Mononuclear cell (primary cell): ENCODE results near the gene KLRD1. TPM values are rescaled to one million over a fixed set of nuclear protein-coding genes. Genes with fewer than 3 reads are reported as not detected.
"Not testable (repeated sequence)": the region's sequence is repeated elsewhere in the genome, so short reads cannot be mapped to it uniquely, and the experiment has no call there.

ENCODE experiments used
- H3K27me3 ChIP-seq: 2 replicates; pipeline ENCODE4 v1.6.0; 2011; ENCODE audit warnings: low read length, control low read depth; ENCODE audit not compliant: insufficient read depth
- H3K4me1 ChIP-seq: 2 replicates; pipeline ENCODE4 v1.5.1; 2011; ENCODE audit warnings: mild to moderate bottlenecking, low read length, control low read depth; ENCODE audit not compliant: insufficient read depth
- H3K4me3 ChIP-seq: 2 replicates; pipeline ENCODE4 v1.5.1; 2011; ENCODE audit warnings: mild to moderate bottlenecking, low read length, moderate library complexity
- H3K9me3 ChIP-seq: 2 replicates; pipeline ENCODE4 v1.5.1; 2011; ENCODE audit warnings: low read depth, mild to moderate bottlenecking, control low read depth, low read length
- total RNA-seq: library from RNA; depleted of rRNA; stranded (reverse); fragments of >200 nt; gene quantifications from one replicate; pipeline ENCODE4 v1.2.3, GENCODE V29; 2012

Gene KLRD1
- total RNA-seq, 1 donor, result 34.0 TPM

GRCh38 chr12:10310926-10311720 is 3.5 kb downstream of the KLRD1 start:
- no peaks in the 10 kb centered on the region for H3K9me3 ChIP-seq
- no peaks in the 10 kb centered on the region for H3K27me3 ChIP-seq
- H3K4me1 ChIP-seq, result no peaks in the 10 kb centered on the region
- peak overlapping the region; percentile 26 for H3K4me3 ChIP-seq

- no peaks in the 10 kb centered on the region for H3K9me3 ChIP-seq
- H3K27me3 ChIP-seq, result no peaks in the 10 kb centered on the region
- H3K4me1 ChIP-seq, result peaks cover 3% of the 10 kb centered on the region
- H3K4me3 ChIP-seq, result no peak overlapping the region
Measured at GRCh38 chr12:10319388-10319787, 11.7 kb downstream of the KLRD1 start.

GRCh38 chr12:10320643-10321042 is 13.0 kb downstream of the KLRD1 start:
- Histone ChIP-seq H3K4me1 (peaks cover 3% of the 10 kb centered on the region), H3K9me3 (no peaks in the 10 kb centered on the region), H3K4me3 (no peak overlapping the region), H3K27me3 (no peaks in the 10 kb centered on the region)

GRCh38 chr12:10328691-10329090 is 21.0 kb downstream of the KLRD1 start:
- H3K27me3 ChIP-seq, H3K9me3 ChIP-seq, H3K4me1 ChIP-seq, H3K4me3 ChIP-seq: not testable (repeated sequence)

- no peaks in the 10 kb centered on the region for H3K27me3 ChIP-seq
- H3K9me3 ChIP-seq, result no peaks in the 10 kb centered on the region
- no peaks in the 10 kb centered on the region for H3K4me1 ChIP-seq
- H3K4me3 ChIP-seq, result no peak overlapping the region
Measured at GRCh38 chr12:10331642-10332239, 24.1 kb downstream of the KLRD1 start.

GRCh38 chr12:10336196-10336595 is 28.5 kb downstream of the KLRD1 start:
- H3K4me3 ChIP-seq, H3K27me3 ChIP-seq, H3K9me3 ChIP-seq, H3K4me1 ChIP-seq: not testable (repeated sequence)

GRCh38 chr12:10338470-10338869 is 30.8 kb downstream of the KLRD1 start:
- not testable (repeated sequence) for H3K4me3 ChIP-seq, H3K4me1 ChIP-seq, H3K27me3 ChIP-seq, H3K9me3 ChIP-seq

GRCh38 chr12:10339053-10339840 is 31.6 kb downstream of the KLRD1 start:
- Histone ChIP-seq H3K4me1 (peaks cover 4% of the 10 kb centered on the region), H3K4me3 (no peak overlapping the region), H3K9me3 (no peaks in the 10 kb centered on the region), H3K27me3 (no peaks in the 10 kb centered on the region)

- not testable (repeated sequence) for H3K27me3 ChIP-seq, H3K4me3 ChIP-seq, H3K9me3 ChIP-seq, H3K4me1 ChIP-seq
Measured at GRCh38 chr12:10340946-10341345, 33.3 kb downstream of the KLRD1 start.

GRCh38 chr12:10341892-10342509 is 34.3 kb downstream of the KLRD1 start:
- no peak overlapping the region for H3K4me3 ChIP-seq
- H3K9me3 ChIP-seq, result no peaks in the 10 kb centered on the region
- H3K4me1 ChIP-seq, result peaks cover 4% of the 10 kb centered on the region
- no peaks in the 10 kb centered on the region for H3K27me3 ChIP-seq

- not testable (repeated sequence) for H3K9me3 ChIP-seq, H3K4me1 ChIP-seq, H3K4me3 ChIP-seq, H3K27me3 ChIP-seq
Measured at GRCh38 chr12:10351457-10351856, 43.8 kb downstream of the KLRD1 start.

GRCh38 chr12:10354071-10354470 is 46.4 kb downstream of the KLRD1 start:
- Histone ChIP-seq H3K4me3 (no peak overlapping the region), H3K9me3 (no peaks in the 10 kb centered on the region), H3K4me1 (no peaks in the 10 kb centered on the region), H3K27me3 (no peaks in the 10 kb centered on the region)

- Histone ChIP-seq H3K9me3 (no peaks in the 10 kb centered on the region), H3K27me3 (no peaks in the 10 kb centered on the region), H3K4me3 (no peak overlapping the region), H3K4me1 (no peaks in the 10 kb centered on the region)
Measured at GRCh38 chr12:10354502-10354901, 46.8 kb downstream of the KLRD1 start.

- Histone ChIP-seq H3K27me3 (no peaks in the 10 kb centered on the region), H3K9me3 (no peaks in the 10 kb centered on the region), H3K4me1 (peaks cover 10% of the 10 kb centered on the region), H3K4me3 (no peak overlapping the region)
Measured at GRCh38 chr12:10358131-10358530, 50.5 kb downstream of the KLRD1 start.

GRCh38 chr12:10358969-10359368 is 51.3 kb downstream of the KLRD1 start:
- Histone ChIP-seq H3K4me1 (peaks cover 19% of the 10 kb centered on the region), H3K9me3 (no peaks in the 10 kb centered on the region), H3K27me3 (no peaks in the 10 kb centered on the region), H3K4me3 (no peak overlapping the region)
